ENCODE measurements around the gene GBA2. TPM values are rescaled to one million over a fixed set of nuclear protein-coding genes. Genes with fewer than 3 reads are reported as not detected.

Gene GBA2
- total RNA-seq, 1 experiment from 2014 or later, result 63.6 TPM

DNA sequence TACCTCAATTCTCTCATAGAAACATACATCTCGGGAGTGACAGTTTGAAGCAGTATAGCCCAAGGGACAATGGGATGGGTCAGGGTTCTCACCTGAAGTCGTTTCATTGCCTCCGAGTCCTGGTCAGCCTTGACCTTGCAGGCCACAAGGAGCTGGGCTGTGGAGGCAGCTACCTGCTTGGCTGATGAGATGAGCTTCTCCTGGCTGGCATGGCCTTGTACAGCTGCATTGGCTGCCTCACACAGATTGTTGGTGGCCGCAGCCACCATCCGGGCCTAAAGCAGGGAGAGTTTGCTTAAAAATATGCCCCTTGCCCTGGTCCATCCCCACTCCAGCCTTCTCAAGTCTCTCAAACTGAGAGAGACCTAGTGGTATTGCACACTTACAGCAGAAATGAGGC lies 50.8 kb downstream of the GBA2 start:
- Histone ChIP-seq H3K9me3 (ENCODE audit: control insufficient read depth in 1 of 2, insufficient read depth in 1 of 2, low read depth in 1 of 2, low read length in 2 of 2) (no peaks in the 10 kb centered on the region), H3K4me1 (ENCODE audit: control insufficient read depth in 1 of 2, insufficient read depth in 2 of 2, low read length in 2 of 2) (peaks cover 0 to 4% of the 10 kb centered on the region in 2 experiments; a peak in 1 of 4 replicates), H3K36me3 (ENCODE audit: control insufficient read depth in 1 of 2, insufficient read depth in 2 of 2, low read length in 2 of 2) (peaks cover 43 to 61% of the 10 kb centered on the region in 2 experiments), H3K4me2 (ENCODE audit: low read length) (no peak overlapping the region), H3K9ac (ENCODE audit: low read length) (no peak overlapping the region), H3K9me2 (ENCODE audit: insufficient read depth) (no peaks in the 10 kb centered on the region), H3K27me3 (ENCODE audit: insufficient read depth, low read length) (no peaks in the 10 kb centered on the region), H3K27ac (ENCODE audit: low read depth, low read length) (no peak overlapping the region), H2AFZ (ENCODE audit: low read depth, low read length, poor library complexity, severe bottlenecking) (no peak overlapping the region), H4K20me1 (ENCODE audit: insufficient read depth) (no peaks in the 10 kb centered on the region), H3K79me2 (ENCODE audit: insufficient read depth, low read length) (no peaks in the 10 kb centered on the region), H3K4me3 (replicated peaks in 1 of 2; ENCODE audit: low read depth in 1 of 2, low read length in 2 of 2) (no peak overlapping the region)
- no peak for ATAC-seq
- RAD21 ChIA-PET (ENCODE audit: low non-redundant PET in 1 of 2, low total read pairs in 2 of 2, uncharacterized antibody in 2 of 2, unreplicated experiment in 2 of 2), result no interaction called here
- CTCF ChIA-PET, result interaction anchor here (2.2 to 3.7 kb wide), 2 partner anchors 37 to 52 kb away, joined by 8 to 33 read pairs; no protein-coding TSS in a partner anchor
- POLR2A ChIA-PET, result no interaction called here
- intact Hi-C loops (cut with micrococcal nuclease), result no loop called here
- no TSS peak for BruUV-seq (replicated peaks)
- TF ChIP-seq SRF (IDR thresholded peaks at IDR 0.05; ENCODE audit: low read depth) (no peak), ELF1 (IDR thresholded peaks at IDR 0.05; ENCODE audit: borderline replicate concordance, low read depth) (no peak), ZNF274 (IDR thresholded peaks at IDR 0.05; ENCODE audit: low read depth, low read length) (no peak), YY1 (IDR thresholded peaks at IDR 0.05; ENCODE audit: extremely low read depth, insufficient replicate concordance, low read depth, low read length) (no peak), POLR2AphosphoS5 (IDR thresholded peaks at IDR 0.05; ENCODE audit: low read depth, low read length) (no peak), EZH2phosphoT487 (IDR thresholded peaks at IDR 0.05; ENCODE audit: borderline replicate concordance) (no peak), RAD21 (IDR thresholded peaks at IDR 0.05; ENCODE audit: low read depth) (no peak), JUND (IDR thresholded peaks at IDR 0.05) (no peak), SIN3A (IDR thresholded peaks at IDR 0.05; ENCODE audit: low read depth) (no peak)
- no peak for DNase-seq (ENCODE audit: low read depth, low spot score)

- CTCF ChIA-PET, result interaction anchor here (1.7 to 3.7 kb wide), 5 partner anchors 8 to 51 kb away, joined by 7 to 33 read pairs (median 15); partner anchors contain the start of genes CREB3 and TLN1
- TF ChIP-seq RAD21 (IDR thresholded peaks at IDR 0.05; ENCODE audit: low read depth) (no peak), ZNF274 (IDR thresholded peaks at IDR 0.05; ENCODE audit: low read depth, low read length) (no peak)
- peaks cover 41 to 57% of the 10 kb centered on the region in 2 experiments for H3K36me3 ChIP-seq (ENCODE audit: control insufficient read depth in 1 of 2, insufficient read depth in 2 of 2, low read length in 2 of 2)
- no peak overlapping the region for H3K27ac ChIP-seq (ENCODE audit: low read depth, low read length)
- H3K9me3 ChIP-seq (ENCODE audit: control insufficient read depth in 1 of 2, insufficient read depth in 1 of 2, low read depth in 1 of 2, low read length in 2 of 2), result no peaks in the 10 kb centered on the region
- intact Hi-C loops (cut with micrococcal nuclease), result no loop called here
- H3K27me3 ChIP-seq (ENCODE audit: insufficient read depth, low read length), result no peaks in the 10 kb centered on the region
- no peaks in the 10 kb centered on the region for H3K79me2 ChIP-seq (ENCODE audit: insufficient read depth, low read length)
- RAD21 ChIA-PET (ENCODE audit: low non-redundant PET in 1 of 2, low total read pairs in 2 of 2, uncharacterized antibody in 2 of 2, unreplicated experiment in 2 of 2), result no interaction called here
- no peak overlapping the region for H3K4me2 ChIP-seq (ENCODE audit: low read length)
- no peaks in the 10 kb centered on the region for H3K9me2 ChIP-seq (ENCODE audit: insufficient read depth)
- no peak overlapping the region for H2AFZ ChIP-seq (ENCODE audit: low read depth, low read length, poor library complexity, severe bottlenecking)
- no peak overlapping the region for H3K4me3 ChIP-seq (replicated peaks in 1 of 2; ENCODE audit: low read depth in 1 of 2, low read length in 2 of 2)
- BruUV-seq (replicated peaks), result TSS peak; percentile 65
- peaks cover 0 to 4% of the 10 kb centered on the region in 2 experiments; a peak in 1 of 4 replicates for H3K4me1 ChIP-seq (ENCODE audit: control insufficient read depth in 1 of 2, insufficient read depth in 2 of 2, low read length in 2 of 2)
- ATAC-seq, result no peak
- POLR2A ChIA-PET, result interaction anchor here (1.3 to 1.4 kb wide), 2 partner anchors 9 to 35 kb away, joined by 4 to 5 read pairs; partner anchors contain the start of gene CREB3
- no peaks in the 10 kb centered on the region for H4K20me1 ChIP-seq (ENCODE audit: insufficient read depth)
- DNase-seq (ENCODE audit: low read depth, low spot score), result no peak
- no peak overlapping the region for H3K9ac ChIP-seq (ENCODE audit: low read length)
Observed at GRCh38 chr9:35697486-35697885, 51.5 kb downstream of the GBA2 start.
